Fibroblast of skin of scalp (primary cell): ENCODE results near the gene ADRA2C.

Source experiments
- DNase-seq: peaks from one replicate; pipeline ENCODE4 v3.0.0-alpha.2; 2013

ADRA2C gene

DNA sequence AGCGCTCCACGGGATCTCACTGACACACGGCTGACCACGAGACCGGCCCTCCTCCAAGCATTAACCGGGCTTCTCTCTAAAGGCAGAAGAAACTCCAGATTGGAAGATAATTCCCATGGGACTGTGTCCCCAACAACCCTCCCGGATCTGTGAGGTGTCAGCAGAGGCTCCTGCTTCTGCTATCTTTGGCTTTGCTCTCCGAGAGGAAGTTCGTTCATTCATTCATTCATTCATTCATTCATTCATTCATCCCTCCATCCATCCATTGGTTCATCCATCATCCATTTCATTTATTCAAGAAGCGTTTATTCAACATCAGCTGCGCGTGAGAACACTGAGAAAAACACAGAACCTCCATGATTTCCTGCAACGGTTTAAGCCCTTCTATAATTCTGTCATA is 11.5 kb downstream of the ADRA2C start:
- DNase-seq, result no peak

DNA sequence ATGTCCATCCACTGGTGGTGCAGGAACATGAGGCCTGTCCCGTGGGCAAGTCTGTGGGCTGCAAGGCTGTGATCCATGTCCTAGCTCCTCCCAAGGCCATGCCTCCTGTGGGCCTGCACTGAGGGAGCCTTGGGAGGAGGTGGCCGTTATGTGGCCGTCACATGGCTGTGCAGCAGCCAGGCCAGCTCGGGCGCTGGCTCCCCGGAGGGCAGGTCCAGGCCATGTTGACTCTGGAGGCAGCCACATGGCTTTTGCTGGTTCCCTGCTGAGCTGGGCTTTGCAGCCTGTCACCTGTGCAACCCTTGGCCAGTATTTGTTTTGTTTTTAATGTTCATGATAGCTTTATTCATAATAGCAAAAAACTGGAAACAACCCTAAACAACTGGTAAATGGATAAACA is 13.3 kb downstream of the ADRA2C start:
- DNase-seq, result no peak

DNA sequence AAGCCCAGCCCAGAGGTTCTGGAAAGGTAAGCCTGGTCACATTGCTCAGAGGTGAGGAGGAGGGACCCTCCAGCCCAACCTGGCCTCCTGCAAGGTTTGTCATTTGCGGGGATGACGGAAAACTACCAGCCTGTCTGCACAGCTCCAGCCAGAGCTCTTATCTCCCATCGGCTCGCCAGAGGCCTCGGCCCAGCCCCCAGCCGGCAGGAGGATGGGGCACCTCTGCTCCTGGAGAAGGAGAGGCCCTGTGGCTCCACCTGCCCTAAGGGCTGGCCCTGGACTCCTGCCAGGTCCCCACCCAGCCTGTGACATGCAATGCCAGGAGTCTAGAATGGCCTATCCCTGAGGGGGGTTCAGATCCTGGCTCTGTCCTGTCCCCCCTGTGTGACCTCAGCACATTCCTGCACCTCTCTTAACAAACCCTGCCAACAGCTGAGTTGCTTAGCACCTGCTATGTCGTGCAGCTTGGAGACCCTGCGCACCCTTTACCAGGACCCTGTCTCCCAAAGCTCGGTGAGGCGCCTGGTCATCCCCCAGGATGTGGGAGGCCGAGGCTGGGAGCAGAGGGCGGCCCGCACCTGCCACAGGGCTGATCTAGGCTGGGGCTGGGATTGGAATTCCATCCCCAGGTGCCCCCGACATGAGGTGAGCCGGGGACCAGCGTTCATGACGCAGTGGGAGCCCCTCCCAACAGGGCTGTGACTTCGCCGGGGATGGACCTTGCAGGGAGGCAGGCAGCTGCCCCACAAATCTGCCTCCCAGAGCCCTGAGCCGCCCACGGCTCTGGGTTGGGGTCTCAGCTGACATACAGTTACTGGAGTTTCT is 14.4 kb downstream of the ADRA2C start:
- DNase-seq, result no peak

DNA sequence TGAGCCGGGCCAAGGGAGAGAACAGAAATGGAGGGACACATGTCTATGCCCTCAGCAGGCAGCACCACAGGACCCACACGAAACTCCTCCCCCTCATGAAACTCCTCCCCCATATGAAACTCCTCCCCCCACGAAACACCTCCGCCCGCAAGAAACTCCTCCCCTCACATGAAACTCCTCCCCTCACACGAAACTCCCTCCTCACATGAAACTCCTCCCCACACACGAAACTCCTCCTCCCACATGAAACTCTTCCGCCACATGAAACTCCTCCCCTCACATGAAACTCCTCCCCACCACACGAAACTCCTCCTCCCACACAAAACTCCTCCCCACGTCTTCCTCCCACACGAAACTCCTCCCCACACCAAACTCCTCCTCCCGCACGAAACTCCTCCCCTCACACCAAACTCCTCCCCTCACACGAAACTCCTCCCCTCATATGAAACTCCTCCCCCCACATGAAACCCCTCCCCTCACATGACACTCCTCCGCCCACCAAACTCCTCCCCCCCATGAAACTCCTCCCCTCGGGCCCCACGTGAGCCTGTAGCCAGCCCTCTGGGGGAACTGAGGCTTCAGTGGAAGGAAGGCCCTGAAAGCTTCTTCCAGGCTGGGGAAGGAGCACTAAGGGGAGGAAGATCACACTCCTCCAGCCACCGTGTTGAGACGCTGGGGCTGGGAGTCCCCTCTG is 15.2 kb downstream of the ADRA2C start:
- DNase-seq, result no peak

DNA sequence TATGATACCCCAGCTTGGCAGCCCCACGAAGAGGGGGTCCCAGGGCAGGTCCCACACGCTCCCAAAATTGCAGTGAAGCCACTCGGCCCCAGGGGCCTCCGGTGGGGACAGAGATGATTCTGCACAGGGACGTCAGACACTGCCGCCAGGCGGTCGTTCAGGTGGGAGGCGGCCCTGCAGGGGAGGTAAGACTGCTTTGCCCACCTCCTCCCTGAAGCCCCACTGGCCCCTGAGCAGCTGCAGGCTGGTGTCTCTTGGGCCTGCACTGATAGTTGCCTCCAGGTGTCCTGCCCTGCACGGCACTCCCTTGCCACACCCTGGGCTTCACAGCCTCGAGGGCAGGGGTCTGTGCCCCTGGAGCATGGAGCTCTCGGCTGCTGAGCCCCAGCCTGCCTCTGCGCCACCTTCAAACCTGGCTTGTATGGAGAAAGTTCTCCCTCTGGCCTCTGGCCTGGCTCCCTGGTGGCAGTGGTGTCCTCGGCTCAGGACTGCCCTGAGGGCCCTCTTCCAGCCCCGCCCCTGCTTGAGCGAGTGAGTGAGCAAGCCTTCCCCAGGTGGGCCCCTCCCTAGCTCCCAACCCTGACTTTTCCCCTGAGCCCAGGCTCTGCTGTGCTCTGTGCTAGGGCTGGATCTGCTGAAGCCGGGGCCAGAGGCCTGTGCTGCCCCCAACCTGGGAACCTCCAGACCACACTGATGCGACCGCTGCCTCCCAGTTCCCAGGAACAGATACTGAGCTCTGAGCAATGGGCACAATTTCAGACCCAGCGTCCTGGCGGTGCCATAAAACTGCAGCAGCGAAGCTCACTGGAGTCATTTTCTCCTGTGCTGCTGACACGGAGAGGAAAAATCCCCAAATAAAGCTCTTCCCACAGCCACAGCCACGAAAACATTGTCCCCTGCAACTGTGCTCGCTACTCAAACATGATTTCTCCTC is 16.1 kb downstream of the ADRA2C start:
- DNase-seq, result no peak

DNA sequence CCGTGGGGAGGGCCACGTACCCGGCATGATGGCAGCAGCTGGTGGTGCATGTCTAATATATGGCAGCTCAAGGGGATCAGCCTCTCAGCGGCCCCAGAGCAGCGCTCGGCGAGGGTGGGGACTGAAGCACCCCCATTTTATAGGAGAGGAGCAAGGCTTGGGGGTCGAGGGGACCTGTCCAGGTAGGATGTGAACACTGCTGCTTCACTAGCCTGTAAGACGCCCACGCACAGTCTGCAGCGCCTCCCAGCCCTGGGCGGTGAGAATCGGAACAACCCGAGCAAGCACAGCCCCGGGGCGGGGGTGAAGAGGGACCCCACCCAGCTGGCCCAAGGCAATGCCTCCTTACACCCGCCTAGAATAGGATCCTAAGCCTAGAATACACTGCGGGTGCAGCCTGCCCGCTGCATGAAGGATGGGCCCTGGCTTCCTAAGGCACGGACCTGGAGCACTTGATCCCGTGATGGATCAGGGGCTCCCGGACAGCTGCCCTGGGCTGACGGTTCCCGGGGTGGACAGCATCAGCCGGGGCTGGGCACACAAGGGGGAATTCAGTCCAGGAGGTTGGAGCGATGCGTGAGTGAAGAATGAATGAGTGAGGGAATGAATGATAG is 17.6 kb downstream of the ADRA2C start:
- DNase-seq, result no peak

DNA sequence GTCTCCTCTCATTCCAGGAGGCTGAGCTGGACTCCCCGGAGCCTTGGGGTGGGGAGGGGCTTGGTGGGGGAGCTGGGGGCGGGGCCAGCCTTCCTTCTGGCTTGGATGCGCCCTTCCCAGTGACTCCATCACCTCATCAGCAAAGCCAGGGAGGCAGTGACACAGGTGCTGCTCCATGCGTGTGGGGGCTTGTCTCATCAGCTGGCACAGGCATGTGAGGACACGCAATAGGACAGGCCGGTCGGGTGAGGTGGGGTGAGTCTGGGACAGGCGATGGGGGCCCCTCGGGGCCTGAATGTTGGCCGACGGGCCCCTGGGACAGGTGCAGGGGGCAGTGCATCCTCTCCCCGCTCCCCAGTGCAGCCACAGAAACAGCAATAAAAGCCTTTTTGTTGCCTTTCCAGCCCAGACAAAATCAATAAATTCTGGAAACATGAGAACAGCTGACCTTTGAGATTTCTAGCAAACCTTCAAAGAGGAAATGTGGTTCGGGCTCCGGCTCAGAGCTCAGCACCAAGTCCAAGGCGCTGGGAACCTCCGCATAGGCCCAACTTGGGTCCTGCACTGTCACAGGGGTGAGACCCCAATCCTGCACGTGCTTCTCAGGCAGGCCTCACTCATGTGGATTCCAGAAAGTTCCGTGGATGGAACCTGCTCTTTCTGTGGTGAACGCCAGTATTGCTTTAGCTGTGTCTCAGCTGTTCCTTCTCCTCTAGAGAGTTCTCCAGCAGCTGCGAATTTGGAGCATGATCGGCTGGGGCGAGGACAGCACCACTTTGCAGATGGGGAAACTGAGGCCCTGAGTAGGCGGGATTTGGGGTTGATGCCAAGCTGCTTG is 18.5 kb downstream of the ADRA2C start:
- DNase-seq, result no peak

DNA sequence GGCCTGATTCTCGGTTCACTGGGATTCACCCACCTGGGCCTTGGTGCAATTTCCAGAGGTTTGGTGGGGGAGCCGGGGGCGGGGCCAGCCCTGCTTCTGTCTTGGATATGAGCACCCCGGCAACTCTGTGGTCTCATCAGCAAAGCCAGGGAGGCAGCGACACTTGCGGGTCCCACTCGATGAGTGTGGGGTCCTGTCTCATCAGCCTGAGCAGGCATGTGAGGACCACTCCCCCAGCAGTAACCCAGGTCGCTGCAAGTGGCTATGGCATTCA is 19.0 kb downstream of the ADRA2C start:
- no peak for DNase-seq

DNA sequence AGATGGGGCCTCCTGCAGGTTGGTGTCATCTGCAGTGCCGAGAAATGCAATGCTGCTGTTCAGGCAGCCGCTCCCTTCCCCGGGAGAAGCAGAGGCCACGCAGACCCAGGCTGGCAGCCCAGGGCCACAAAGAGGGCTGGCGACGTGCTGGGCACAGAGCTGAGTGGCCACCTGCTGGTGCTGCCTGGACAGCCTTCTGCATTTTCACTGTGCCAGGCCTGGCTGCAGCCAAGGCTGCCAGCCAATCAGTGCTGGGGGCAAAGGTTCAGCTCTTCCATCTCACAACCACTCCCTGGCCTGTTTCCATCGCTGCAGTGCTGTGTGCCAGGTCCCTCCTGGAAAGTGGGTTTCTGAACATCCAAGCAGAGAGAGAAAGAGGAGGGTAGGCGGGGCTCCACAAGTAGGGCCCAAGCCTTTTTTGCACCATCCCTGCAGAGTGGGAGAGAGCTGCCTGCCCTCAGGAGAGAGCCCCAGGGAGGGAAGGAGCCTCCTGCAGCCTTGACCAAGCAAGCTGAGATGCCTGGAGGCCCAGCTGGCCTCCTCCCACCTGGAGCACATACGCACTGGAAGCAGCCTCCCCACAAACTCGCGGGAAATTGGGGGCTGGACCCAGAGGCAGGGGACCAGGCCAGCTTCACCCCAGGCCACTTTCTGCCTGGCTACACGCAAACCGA is 20.1 kb downstream of the ADRA2C start:
- no peak for DNase-seq

DNA sequence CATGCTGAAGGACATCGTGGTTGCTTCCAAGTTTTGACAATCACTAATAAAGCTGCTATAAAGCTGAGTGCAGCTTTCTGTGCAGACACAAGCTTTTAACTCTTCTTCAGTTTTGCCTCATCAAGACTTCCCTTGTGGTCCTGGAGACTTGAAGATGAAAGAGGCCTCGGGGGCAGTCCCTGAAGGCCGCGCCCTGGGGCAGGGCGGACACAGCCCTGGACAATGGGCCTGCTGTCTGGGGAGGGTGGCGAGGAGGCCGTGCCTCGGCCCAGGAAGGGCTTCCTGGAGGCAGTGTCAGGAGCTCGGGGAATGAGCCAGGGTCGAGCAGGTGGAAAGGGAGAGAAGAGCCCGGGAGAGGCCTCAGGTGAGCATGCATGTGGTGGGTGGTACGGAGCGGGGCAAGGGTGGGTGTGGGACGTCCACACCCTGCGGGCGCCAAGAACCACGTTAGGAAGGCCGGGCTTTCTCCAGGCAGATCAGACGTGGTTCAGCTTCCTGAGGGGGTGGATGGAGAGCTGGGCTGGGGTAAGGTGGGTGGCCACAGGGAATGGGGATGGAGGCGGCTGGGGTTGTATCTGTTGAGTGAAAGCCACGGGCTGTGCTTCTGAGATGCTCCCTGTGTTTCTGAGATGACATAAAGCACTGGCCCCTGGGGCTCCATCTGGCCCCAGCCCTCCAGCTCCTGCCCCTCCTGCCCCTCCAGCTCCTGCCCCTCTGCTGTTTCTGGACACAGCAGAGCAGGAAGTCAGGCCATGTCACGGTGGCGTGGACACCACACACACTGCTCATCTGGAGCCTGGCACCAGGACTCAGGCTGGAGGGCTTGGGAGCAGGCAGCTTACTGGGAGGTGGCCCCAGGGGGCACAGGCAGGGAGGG is 21.5 kb downstream of the ADRA2C start:
- DNase-seq, result no peak

DNA sequence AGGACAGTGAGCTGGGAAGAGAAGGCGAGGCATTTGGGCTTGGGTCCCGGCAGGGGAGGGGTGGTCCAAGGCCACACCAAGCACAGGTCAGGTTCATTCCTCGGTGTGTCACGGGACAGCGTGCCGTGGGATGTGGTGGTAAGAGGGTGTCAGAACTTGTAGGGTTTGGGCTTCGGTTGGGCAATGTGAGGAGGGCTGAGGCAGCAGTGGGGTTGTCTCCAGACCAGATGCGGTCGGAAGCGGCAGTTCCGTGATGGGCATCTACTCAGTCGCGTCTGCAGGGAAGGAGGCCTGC is 22.1 kb downstream of the ADRA2C start:
- DNase-seq, result no peak

DNA sequence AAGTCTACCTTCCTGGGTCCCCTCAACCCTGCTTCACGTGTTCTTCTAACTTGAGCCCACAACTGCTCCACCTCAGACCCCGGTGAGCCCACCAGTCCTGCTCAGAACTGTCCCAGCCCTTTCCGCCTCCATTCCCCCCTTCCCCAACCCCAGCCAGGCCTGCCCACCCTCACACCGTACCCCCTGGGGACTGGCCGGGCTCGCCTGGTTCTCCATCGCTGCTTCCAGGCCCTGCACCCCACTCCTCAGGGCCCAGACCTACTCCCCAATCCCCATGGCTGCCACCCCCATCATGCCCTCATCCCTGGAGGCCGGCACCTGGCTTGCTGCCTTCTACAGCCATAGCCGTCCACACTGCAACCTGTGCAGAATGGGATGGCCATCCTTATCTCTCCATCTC is 23.4 kb downstream of the ADRA2C start:
- no peak for DNase-seq

DNA sequence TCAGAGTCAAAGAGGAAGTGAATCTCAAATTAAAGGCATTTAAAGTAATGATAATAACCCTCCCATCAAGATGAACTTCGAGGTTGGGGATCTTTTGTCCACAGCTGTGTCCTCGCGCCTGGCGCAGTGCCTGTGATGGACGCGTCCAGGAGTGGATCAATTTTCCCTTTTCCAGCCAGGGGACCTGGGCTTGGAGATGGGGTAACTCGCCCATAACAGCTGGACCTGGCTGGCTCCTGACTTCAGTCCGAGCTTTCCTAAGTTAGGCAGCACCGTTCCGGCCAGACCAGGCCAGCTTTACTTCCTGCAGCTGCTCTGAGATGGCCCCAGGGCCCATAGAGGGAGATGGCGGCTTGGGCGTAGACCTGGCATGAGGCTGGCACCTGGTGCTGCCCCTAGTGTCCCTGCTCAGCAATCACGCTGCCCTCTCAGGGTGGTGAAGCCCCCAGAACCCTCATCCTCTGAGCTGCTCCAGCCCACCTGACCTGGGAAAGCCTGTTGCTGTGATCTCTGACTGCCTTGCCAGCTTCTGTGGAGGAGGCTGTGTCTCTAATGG is 23.9 kb downstream of the ADRA2C start:
- no peak for DNase-seq

DNA sequence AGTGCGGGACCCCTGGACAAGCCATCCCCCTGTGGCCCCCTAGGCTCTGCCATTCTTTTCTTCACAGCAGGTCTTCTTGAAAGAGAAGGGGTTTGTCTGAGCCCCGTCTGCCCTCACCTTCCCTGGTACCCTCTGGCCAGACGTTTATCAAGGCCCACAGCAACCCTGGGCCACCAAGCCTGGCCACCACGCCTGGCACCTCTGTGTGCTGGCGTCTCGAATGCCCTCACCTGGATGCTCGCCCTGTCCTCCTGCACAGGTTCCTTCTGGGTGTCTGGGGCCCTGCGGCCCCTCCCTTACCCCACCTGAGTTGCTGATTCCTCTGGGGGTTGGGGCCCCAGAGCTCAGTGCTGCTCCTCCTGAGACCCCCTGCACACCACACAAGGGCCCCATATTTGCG is 25.1 kb downstream of the ADRA2C start:
- no peak for DNase-seq

DNA sequence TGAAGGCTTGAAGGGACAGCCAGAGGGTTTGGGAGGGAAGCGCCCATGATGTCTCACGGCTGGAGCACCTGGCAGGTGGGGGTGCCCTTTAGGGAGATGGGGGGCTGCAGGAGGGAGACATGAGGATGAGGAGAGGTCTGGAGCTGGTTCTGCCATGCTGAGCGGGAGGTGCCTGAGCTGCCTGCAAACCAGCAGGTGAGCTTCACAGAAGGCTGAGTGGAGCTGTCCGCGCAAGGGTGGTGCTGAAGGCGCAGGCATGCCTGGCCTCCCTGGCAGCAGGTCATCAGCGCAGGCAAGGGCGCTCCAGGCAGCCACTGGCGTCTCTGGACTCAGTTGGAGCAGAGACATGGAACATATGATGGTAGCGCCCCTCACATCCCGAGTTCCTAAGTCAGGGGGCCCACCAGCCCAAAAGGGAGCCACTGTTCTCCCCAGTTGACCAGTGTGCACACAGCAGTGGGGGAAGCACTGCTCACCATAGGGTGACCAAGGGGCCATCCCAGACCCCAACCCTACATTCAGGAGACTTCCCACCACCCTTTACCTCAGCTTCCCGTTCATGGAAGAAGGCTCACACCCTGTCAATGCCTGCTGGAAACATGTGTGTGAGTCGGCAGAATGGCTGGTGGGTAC is 25.8 kb downstream of the ADRA2C start:
- DNase-seq, result peak; percentile 26

DNA sequence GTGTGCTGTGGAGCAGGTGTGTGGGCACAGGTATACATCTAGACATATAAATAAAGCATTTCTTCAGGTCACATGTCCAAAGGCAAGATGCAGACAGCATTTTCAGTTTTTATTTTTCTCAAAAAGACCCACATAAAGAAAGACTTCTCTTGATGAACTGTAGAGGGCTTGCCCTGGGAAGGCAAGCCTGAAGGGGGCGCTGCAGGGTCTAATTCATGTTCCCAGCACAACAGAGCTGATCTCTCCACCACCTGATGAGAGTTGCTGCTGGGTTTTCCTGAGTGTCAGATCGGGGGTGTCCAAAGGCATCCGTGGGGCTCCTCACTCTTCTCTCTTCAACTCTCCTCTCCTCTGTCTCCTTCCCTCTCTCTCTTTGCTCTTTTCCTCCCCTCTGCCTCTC is 26.6 kb downstream of the ADRA2C start:
- DNase-seq, result no peak

DNA sequence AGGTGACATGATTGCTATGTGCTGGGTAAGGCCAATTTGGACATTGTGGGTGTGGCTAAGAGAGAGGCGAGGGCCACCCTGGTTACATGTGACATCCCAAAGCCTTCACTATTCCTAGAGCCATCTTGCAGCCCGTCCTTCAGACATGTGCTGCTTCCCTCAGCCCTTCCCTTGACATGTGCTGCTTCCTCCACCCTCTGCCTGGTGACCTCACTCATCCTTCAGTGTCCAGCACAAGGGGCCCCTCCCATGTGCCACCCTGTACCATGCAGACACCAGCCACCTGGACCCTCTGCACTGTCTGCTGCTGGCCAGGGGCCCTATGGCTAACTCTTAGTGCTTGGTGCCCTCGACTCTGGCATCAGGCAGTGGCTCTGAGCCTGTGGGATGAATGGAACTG is 27.4 kb downstream of the ADRA2C start:
- DNase-seq, result no peak

DNA sequence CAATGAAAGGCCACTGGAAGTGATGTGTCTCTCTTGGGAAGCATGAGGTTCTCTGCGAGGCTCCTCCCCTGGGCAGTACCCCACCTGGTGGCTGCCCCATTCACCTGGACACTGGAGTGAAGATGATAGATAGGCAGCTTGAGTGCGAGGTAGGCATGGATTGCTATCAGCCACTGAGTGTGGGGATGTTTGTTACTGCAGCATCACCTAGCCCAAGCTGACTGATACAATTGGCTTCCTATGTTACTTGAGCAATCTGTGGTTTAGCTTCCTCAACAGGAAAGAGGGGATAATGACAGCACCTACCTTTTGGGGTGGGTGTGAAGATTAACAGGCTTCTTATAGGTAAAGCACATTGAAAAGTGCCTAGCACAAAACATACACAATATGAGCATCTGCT is 30.8 kb downstream of the ADRA2C start:
- no peak for DNase-seq

DNA sequence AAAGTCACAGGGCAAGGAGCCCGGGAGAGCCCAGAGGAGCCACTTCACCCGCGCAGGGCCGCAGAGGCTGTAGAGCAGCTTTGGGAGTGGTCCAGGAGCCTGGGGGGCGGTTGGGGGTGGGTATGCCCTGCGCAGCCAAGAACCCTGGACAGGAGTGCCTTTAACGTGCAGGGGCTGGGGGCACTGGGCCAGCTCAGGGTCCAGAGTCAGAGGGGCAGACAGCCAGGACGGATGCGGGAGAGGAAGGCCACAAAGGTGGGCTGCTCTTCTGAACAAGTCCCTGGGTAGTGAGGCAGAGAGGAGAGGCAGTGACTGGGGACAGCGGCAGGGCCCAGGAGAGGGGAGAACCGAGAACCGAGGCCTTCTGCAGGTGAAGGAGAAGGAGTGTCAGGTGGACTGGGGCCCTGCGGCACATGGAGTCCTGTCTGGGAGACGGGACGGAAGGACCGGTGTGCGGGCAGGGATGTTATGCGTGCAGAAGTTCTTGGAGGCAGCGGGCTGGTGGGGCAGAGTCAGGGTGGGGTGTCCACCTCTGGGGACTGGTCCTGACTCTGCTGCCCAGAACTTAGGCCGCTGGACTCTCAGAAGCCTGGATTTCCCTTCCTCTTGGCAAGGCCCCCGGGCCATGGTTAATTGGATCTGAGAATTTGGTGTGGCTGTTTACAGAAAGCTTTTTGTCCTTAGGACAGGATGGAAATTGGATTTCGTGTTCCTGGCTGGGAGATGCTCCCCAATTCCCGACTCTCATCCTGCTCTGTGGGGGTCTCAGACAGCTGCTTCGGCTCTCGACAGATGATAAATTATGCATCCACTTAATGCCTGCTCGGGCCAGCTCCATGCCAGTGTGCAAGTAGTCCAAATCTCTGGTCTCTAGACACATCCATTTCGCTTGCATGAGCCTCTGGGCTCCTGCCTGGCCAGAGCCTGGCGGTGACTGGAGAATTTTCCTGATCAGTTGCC is 31.9 kb downstream of the ADRA2C start:
- no peak for DNase-seq
